Subcutaneous adipose tissue (tissue), 4 donors: ENCODE results near the gene CRACDL. TPM values are rescaled to one million over a fixed set of nuclear protein-coding genes. Genes with fewer than 3 reads are reported as not detected.

ENCODE experiments used
- total RNA-seq, 4 donors: library from RNA; depleted of rRNA; stranded (reverse); fragments of >200 nt; gene quantifications; one replicate each; pipeline ENCODE4 v1.1.0, GENCODE V29; 2016
- TF ChIP-seq, protein P1 (sequence below): fragments of 450-650 bp; IDR thresholded peaks from one replicate; pipeline ENCODE4 v1.5.1; 2016; ENCODE audit warnings: low read depth, mild to moderate bottlenecking, control low read depth, antibody characterized with exemption, moderate library complexity

CRACDL gene
- total RNA-seq, 4 donors from 2014 or later: 1.4 to 8.3 (median 4.5) TPM

DNA sequence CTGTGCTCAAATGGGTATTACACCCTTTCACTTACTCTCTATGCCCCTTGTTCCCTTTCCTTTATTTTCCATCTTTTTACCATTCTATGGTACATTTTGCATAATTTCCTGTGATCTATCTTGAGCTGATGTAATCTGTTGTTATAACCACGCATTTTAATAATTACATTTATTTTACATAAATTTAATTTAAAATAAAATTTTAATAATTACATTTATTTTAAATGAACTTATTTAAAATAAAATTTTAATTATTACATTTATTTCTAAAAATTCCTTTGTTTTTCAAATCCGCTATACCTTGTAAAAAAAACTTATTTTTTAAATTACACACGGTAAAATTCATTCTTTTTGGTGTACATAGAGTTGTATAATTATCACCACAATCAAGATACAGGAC, 93.9 kb downstream of the CRACDL start:
- TF ChIP-seq, protein P1, sequence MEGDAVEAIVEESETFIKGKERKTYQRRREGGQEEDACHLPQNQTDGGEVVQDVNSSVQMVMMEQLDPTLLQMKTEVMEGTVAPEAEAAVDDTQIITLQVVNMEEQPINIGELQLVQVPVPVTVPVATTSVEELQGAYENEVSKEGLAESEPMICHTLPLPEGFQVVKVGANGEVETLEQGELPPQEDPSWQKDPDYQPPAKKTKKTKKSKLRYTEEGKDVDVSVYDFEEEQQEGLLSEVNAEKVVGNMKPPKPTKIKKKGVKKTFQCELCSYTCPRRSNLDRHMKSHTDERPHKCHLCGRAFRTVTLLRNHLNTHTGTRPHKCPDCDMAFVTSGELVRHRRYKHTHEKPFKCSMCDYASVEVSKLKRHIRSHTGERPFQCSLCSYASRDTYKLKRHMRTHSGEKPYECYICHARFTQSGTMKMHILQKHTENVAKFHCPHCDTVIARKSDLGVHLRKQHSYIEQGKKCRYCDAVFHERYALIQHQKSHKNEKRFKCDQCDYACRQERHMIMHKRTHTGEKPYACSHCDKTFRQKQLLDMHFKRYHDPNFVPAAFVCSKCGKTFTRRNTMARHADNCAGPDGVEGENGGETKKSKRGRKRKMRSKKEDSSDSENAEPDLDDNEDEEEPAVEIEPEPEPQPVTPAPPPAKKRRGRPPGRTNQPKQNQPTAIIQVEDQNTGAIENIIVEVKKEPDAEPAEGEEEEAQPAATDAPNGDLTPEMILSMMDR: no peak

DNA sequence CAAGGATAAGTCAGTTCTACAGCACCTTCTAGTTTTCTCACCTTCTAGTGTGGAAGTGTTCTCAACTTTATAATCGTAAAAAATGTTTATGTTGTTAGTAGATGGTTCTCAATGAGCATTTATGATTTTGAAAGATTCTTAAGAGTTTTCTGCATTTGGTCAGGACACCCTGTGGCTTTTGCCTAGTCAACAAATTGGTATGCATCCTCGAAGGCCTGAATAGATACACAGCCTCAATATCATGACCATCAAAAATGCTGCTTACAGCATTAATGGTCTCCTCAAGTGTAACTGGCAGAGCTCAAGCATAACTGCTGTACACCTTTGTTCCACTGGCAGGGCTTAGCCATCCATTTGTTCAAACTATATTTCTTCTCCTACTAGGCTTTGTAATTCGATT, 96.7 kb downstream of the CRACDL start:
- TF ChIP-seq, protein P1: no peak

DNA sequence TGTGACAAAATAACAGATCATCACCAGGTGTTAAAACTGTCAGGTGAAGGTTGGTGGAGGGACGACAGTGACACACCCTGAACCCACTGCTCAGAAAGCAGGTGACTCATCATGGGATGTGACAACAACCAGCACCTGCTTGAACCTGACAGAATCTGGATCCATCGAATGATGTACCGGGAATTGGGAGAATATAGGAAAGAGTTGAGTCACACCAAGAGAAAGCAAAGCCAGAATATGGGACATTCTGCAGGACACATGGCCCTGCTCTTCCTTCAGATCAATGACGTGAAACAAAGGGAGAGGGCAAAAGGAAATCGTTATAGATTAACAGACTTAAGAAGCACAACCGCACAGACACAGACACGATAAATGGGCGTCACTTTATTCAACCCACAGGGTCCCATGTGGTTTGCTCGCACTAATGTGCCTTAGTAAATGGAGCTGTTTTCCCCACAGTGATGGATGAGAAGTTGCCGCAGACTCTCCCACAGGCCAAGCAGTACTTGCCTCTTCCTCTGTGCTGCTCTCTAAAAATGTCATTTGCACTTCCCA, 100.1 kb downstream of the CRACDL start:
- TF ChIP-seq, protein P1: no peak

- TF ChIP-seq, protein P1: no peak
These were observed 102.1 kb downstream of the CRACDL start for GRCh38 chr2:98833917-98834263.

DNA sequence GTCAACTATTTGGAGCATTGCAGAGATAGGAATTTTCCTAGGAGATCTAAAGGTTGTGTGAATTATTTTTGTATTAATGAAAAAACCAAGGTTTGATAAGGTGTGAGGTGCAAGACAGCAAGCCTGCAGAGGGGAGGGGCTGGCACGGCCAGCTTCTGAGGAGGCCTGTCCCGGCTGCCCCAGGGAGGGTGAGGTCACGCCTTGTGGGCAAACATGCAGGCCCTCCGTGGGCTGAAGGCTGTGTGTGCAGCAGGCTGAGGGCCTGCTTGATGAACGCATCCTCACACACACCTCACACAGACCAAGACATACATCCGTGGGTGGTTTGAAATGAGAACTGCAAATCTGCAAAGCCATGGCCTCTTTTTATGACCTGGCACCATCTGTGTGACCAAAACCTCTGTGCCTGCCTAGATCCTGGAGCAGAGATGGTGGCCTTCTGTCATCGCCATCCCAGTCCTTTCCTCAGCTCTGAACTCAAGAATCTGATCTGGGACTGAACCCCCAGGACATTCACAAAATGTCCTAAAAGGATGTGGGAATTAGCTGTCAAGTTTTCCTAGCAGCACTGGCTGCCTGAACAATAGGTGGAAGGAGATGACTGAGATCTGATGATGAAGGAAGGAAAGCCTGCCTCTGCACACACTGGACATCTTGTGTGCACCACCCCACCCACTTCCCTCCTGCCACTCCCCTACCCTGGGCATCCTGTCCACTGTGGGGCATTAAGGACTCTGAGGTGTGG, 102.7 kb downstream of the CRACDL start:
- TF ChIP-seq, protein P1: no peak

GRCh38 chr2:98832172-98832571, 103.9 kb downstream of the CRACDL start:
- TF ChIP-seq, protein P1: no peak

GRCh38 chr2:98830571-98831145, 105.4 kb downstream of the CRACDL start:
- TF ChIP-seq, protein P1: no peak
